K562 (cell line): ENCODE measurements around the gene GCHFR. TPM values are rescaled to one million over a fixed set of nuclear protein-coding genes. Genes with fewer than 3 reads are reported as not detected.

Experiments
- ATAC-seq: fragments of 200-7000 bp; cut with Tn5 transposase; 3 replicates; pipeline ENCODE4 v1.9.1; 2020; ENCODE audit warnings: moderate library complexity
- BruUV-seq: library from RNA; stranded (reverse); fragments of 400-500 nt; replicated peaks from 2 replicates; lab custom pipeline; 2021; lab: Mats Ljungman, UMichigan
- CTCF ChIA-PET: fragments of 300-600 bp; formaldehyde crosslinking; extraction: SDS; loops from one replicate; lab custom pipeline; 2021; ENCODE audit warnings: low intra/inter-chr PET ratio; lab: Yijun Ruan, JAX
- POLR2A ChIA-PET: fragments of 300-600, 350-650 bp; sonication (Branson Sonifier 250); formaldehyde crosslinking; extraction: SDS; loops from one replicate; lab custom pipeline; 2021; ENCODE audit warnings: antibody characterized with exemption, inconsistent platforms; lab: Yijun Ruan, JAX
- DNase-seq, 4 experiments: peaks; one replicate each; pipeline versions ENCODE4 v3.0.0 to v3.0.0-alpha.2; 2011 to 2018; ENCODE audit warnings: low spot score in 3 of 4, mixed read lengths in 3 of 4; ENCODE audit errors: extremely low read depth in 1 of 4
- FAIRE-seq: peaks from 2 replicates; lab custom pipeline; 2011; peaks lifted over from hg19 to GRCh38; lab: Jason Lieb, UNC
- H2AFZ ChIP-seq: 2 replicates; pipeline ENCODE4 v1.6.0; 2011; ENCODE audit warnings: low read depth, low read length, control low read depth, inconsistent platforms
- H3K27ac ChIP-seq: fragments of 200-600 bp; 3 replicates; pipeline ENCODE4 v1.8.0; 2011; ENCODE audit warnings: low read depth, mild to moderate bottlenecking, control low read depth, inconsistent platforms, low read length, moderate library complexity, mixed read lengths; ENCODE audit errors: extremely low read depth
- H3K27me3 ChIP-seq, 2 experiments: fragments of 300-600 bp in 1 of 2; 2 replicates in 1 of 2; 3 replicates in 1 of 2; pipeline versions ENCODE4 v1.6.0 to v1.8.0; 2011; ENCODE audit warnings: inconsistent platforms in 2 of 2, low read length in 2 of 2, mild to moderate bottlenecking in 1 of 2, mixed read lengths in 1 of 2, moderate library complexity in 1 of 2; ENCODE audit not compliant: control insufficient read depth in 2 of 2, insufficient read depth in 2 of 2
- H3K36me3 ChIP-seq: fragments of 300-600 bp; 3 replicates; pipeline ENCODE4 v1.8.0; 2011; ENCODE audit warnings: mild to moderate bottlenecking, low read length, inconsistent platforms; ENCODE audit not compliant: control insufficient read depth, insufficient read depth
- H3K4me1 ChIP-seq, 2 experiments: fragments of 200-600 bp in 1 of 2; replicated peaks in 1 of 2; 2 replicates in 1 of 2; 3 replicates in 1 of 2; pipeline versions ENCODE4 v1.5.1 to v1.8.0; 2011; ENCODE audit warnings: inconsistent platforms in 2 of 2, low read length in 2 of 2, mild to moderate bottlenecking in 1 of 2, mixed read lengths in 1 of 2, moderate library complexity in 1 of 2; ENCODE audit not compliant: control insufficient read depth in 2 of 2, insufficient read depth in 2 of 2
- H3K4me2 ChIP-seq: 2 replicates; pipeline ENCODE4 v1.6.1; 2011; ENCODE audit warnings: low read length, control low read depth, inconsistent platforms, mixed read lengths; ENCODE audit not compliant: insufficient read depth
- H3K4me3 ChIP-seq: fragments of 200-600 bp; sonication (generic), shearing (Covaris generic); 2 replicates; pipeline ENCODE4 v1.5.1; 2016; ENCODE audit warnings: control low read depth, inconsistent platforms
- H3K79me2 ChIP-seq: fragments of 200-600 bp; 3 replicates; pipeline ENCODE4 v1.8.0; 2011; ENCODE audit warnings: low read length, inconsistent platforms; ENCODE audit not compliant: control insufficient read depth, insufficient read depth
- H3K9ac ChIP-seq, 2 experiments: 2 replicates each; pipeline versions ENCODE4 v1.6.0 to v1.6.1; 2011; ENCODE audit warnings: low read depth in 2 of 2, low read length in 2 of 2, control low read depth in 1 of 2, inconsistent platforms in 1 of 2, mild to moderate bottlenecking in 1 of 2, mixed read lengths in 1 of 2; ENCODE audit not compliant: insufficient read depth in 1 of 2
- H3K9me1 ChIP-seq: one replicate; pipeline ENCODE4 v1.6.0; 2011; ENCODE audit warnings: inconsistent platforms, mild to moderate bottlenecking, low read length, moderate library complexity; ENCODE audit not compliant: control insufficient read depth, insufficient read depth
- H3K9me3 ChIP-seq: replicated peaks from 2 replicates; pipeline ENCODE4 v1.5.1; 2011; ENCODE audit warnings: low read depth, low read length, inconsistent platforms; ENCODE audit not compliant: control insufficient read depth, insufficient read depth
- H4K20me1 ChIP-seq: replicated peaks from 2 replicates; pipeline ENCODE4 v1.6.1; 2011; ENCODE audit warnings: low read length, inconsistent platforms, mixed read lengths; ENCODE audit not compliant: control insufficient read depth, insufficient read depth
- ETS2 ChIP-seq: IDR thresholded peaks from 2 replicates; pipeline ENCODE4 v1.6.1; 2016; ENCODE audit warnings: borderline replicate concordance, missing genetic modification characterization, mild to moderate bottlenecking, moderate library complexity, missing compliant biosample characterization; ENCODE audit not compliant: poor library complexity, severe bottlenecking
- FOXA3 ChIP-seq, 2 experiments: fragments of 450-650 bp in 1 of 2; sonication (generic) in 1 of 2; formaldehyde crosslinking; IDR thresholded peaks in 1 of 2; conservative IDR thresholded peaks in 1 of 2; 2 replicates each; pipeline versions ENCODE4 v1.4.0 to v1.8.0; 2020 to 2022; ENCODE audit warnings: mild to moderate bottlenecking in 2 of 2, missing genetic modification reagents in 1 of 2
- HNRNPUL1 ChIP-seq: fragments of 200-400 bp; formaldehyde crosslinking; IDR thresholded peaks from 2 replicates; pipeline ENCODE4 v1.6.1; 2017; ENCODE audit warnings: low read length
- MLX ChIP-seq, 2 experiments: fragments of 450-650 bp in 1 of 2; sonication (generic) in 1 of 2; formaldehyde crosslinking; conservative IDR thresholded peaks; 2 replicates each; pipeline versions ENCODE4 v1.4.0 to v1.8.1; 2020 to 2022; ENCODE audit warnings: mild to moderate bottlenecking in 1 of 2, missing genetic modification reagents in 1 of 2
- MXD1 ChIP-seq: fragments of 250-450 bp; sonication (Bioruptor Pico); IDR thresholded peaks from 2 replicates; pipeline ENCODE4 v1.8.0; 2021; ENCODE audit warnings: borderline replicate concordance, mild to moderate bottlenecking, moderate library complexity; ENCODE audit not compliant: poor library complexity, severe bottlenecking
- PCBP2 ChIP-seq: fragments of 200-400 bp; formaldehyde crosslinking; IDR thresholded peaks from 2 replicates; pipeline ENCODE4 v1.6.1; 2018; ENCODE audit warnings: low read length, low read depth, mild to moderate bottlenecking, moderate library complexity; ENCODE audit not compliant: poor library complexity, severe bottlenecking
- PKNOX1 ChIP-seq: fragments of 450-650 bp; IDR thresholded peaks from 2 replicates; pipeline ENCODE4 v1.6.1; 2016
- POLR3A ChIP-seq: IDR thresholded peaks from 2 replicates; pipeline ENCODE4 v1.6.1; 2011; ENCODE audit warnings: borderline replicate concordance, mild to moderate bottlenecking, moderate library complexity; ENCODE audit not compliant: insufficient read length, insufficient read depth; ENCODE audit errors: extremely low read depth
- RB1 ChIP-seq: fragments of 450-650 bp; IDR thresholded peaks from 2 replicates; pipeline ENCODE4 v1.6.1; 2017; ENCODE audit warnings: low read depth, mild to moderate bottlenecking
- SPI1 ChIP-seq: IDR thresholded peaks from 2 replicates; pipeline ENCODE4 v1.6.1; 2011; ENCODE audit warnings: low read depth, low read length, control low read depth, borderline replicate concordance
- WGBS: fragments of 100-300 bp; shearing (Covaris generic); methylation state at CpG from one replicate; pipeline ENCODE4 v1.1.6; 2016; ENCODE audit warnings: low coverage, mixed read lengths; ENCODE audit not compliant: insufficient coverage; ENCODE audit errors: missing lambda C conversion rate; 5-methylcytosine and 5-hydroxymethylcytosine counted together
- in situ Hi-C: fragments of 300-500 bp; cut with MboI; formaldehyde crosslinking; loops from 4 replicates; pipeline ENCODE4 v1.15.0; 2018; ENCODE audit warnings: inconsistent platforms, mixed read lengths
- intact Hi-C: fragments of 100-400 bp; cut with micrococcal nuclease; formaldehyde crosslinking; loops from 2 replicates; pipeline ENCODE4 v1.14.2; 2022
- polyA plus RNA-seq, 8 experiments: library from polyadenylated mRNA; depleted of rRNA in 4 of 8; stranded (reverse) in 5 of 8; unstranded in 3 of 8; fragments of >200 nt; fragmentation: Nextera tagmentation in 2 of 8; fragmentation: Illumina TruSeq in 1 of 8; extraction: Ambion mirVana in 2 of 8; extraction: Trizol in 1 of 8; gene quantifications; 2 replicates each; pipeline versions ENCODE4 v1.2.1 to v1.2.3, GENCODE V29; 2011 to 2014; ENCODE audit warnings: inconsistent platforms in 1 of 8, missing spikeins in 1 of 8
- total RNA-seq, 7 experiments: library from RNA; depleted of rRNA in 6 of 7; stranded (reverse); fragments of >200 nt in 6 of 7; fragmentation: Illumina TruSeq in 2 of 7; extraction: Trizol in 2 of 7; gene quantifications; 2 replicates each; pipeline versions ENCODE4 v1.2.1 to v1.2.3, GENCODE V29; 2011 to 2021; ENCODE audit warnings: low replicate concordance in 1 of 7

The GCHFR gene
- total and polyA plus RNA-seq, 9 of the 15 experiments (the other 6 are each of a cell fraction or from before 2014, with no cell fraction given): 8.7 to 83.5 (median 20.8) TPM

GRCh38 chr15:40716165-40716564 is 47.7 kb upstream of the GCHFR start:
- CTCF ChIA-PET: no interaction called here
- Histone ChIP-seq H3K4me1 (no peaks in the 10 kb centered on the region), H2AFZ (no peak overlapping the region), H3K36me3 (peaks cover 81% of the 10 kb centered on the region), H3K27ac (no peak overlapping the region), H4K20me1 (no peaks in the 10 kb centered on the region), H3K9ac (no peak overlapping the region), H3K9me3 (no peaks in the 10 kb centered on the region), H3K27me3 (no peaks in the 10 kb centered on the region), H3K9me1 (no peaks in the 10 kb centered on the region), H3K79me2 (no peaks in the 10 kb centered on the region; the same call in 2 of the 3 replicates), H3K4me2 (no peak overlapping the region), H3K4me3 (no peak overlapping the region)
- intact Hi-C loops (no loop called here), in situ Hi-C loops (no loop called here)
- no TSS peak for BruUV-seq
- TF ChIP-seq POLR3A: no peak
- peak; percentile 79 for TF ChIP-seq SPI1
- TF ChIP-seq MXD1 (CRISPR knock-in tag): no peak
- TF ChIP-seq RB1: no peak
- FAIRE-seq: no peak
- POLR2A ChIA-PET: interaction anchor here (0.7 to 0.8 kb wide), 2 partner anchors 22 to 315 kb away, joined by 5 to 6 read pairs; no protein-coding TSS in a partner anchor
- ATAC-seq: no peak
- no peak for DNase-seq
- 97% methylated on average over 3 of the region's 6 CpGs for WGBS

GRCh38 chr15:40721701-40722100 is 42.2 kb upstream of the GCHFR start:
- WGBS: 89% methylated on average over 1 of the region's 1 CpG
- Histone ChIP-seq H3K4me1 (0 out of 5 replicates have a peak, but pooled peaks cover 0 to 4% of the 10 kb centered on the region in 2 experiments), H3K4me3 (no peak overlapping the region), H3K27me3 (no peaks in the 10 kb centered on the region), H3K4me2 (no peak overlapping the region), H3K9ac (no peak overlapping the region), H4K20me1 (no peaks in the 10 kb centered on the region), H3K9me3 (no peaks in the 10 kb centered on the region), H3K79me2 (no peaks in the 10 kb centered on the region), H3K27ac (no peak overlapping the region), H2AFZ (no peak overlapping the region), H3K36me3 (peaks cover 70% of the 10 kb centered on the region), H3K9me1 (no peaks in the 10 kb centered on the region)
- ChIA-PET CTCF (no interaction called here), POLR2A (interaction anchor here (1.1 kb wide), 1 partner anchor 27 kb away, joined by 4 read pairs; the partner anchor contains the start of gene RAD51)
- in situ Hi-C loops (no loop called here), intact Hi-C loops (no loop called here)
- DNase-seq (no peak), ATAC-seq (no peak), FAIRE-seq (no peak)
- no TSS peak for BruUV-seq
- TF ChIP-seq HNRNPUL1 (no peak), PCBP2 (no peak), FOXA3 (CRISPR knock-in tag; conservative IDR thresholded peaks at IDR 0.05 in 1 of 2, IDR thresholded peaks at IDR 0.05 in 1 of 2) (no peak), ETS2 (tag) (no peak), PKNOX1 (no peak), MLX (CRISPR knock-in tag; conservative IDR thresholded peaks at IDR 0.05) (no peak)
